ENCODE results near the gene TTC7B. TPM values are rescaled to one million over a fixed set of nuclear protein-coding genes. Genes with fewer than 3 reads are reported as not detected.
A peak's percentile ranks its signal among the peaks of the same experiment; 100 is the strongest.

Gene TTC7B
- total and polyA plus RNA-seq, 7 donors = 5.5 to 70.9 (median 46.8) TPM

GRCh38 chr14:90805662-90806540 lies 10.3 kb downstream of the TTC7B start:
- TF ChIP-seq CTCF (IDR thresholded peaks at IDR 0.05) = no peak
- TF ChIP-seq POLR2AphosphoS5 (IDR thresholded peaks at IDR 0.05) = no peak
- no peak for TF ChIP-seq POLR2A (IDR thresholded peaks at IDR 0.05)
- TF ChIP-seq EP300 (IDR thresholded peaks at IDR 0.05) = no peak
- intact Hi-C loops (cut with DNase I) = no loop called here

GRCh38 chr14:90805084-90805391 lies 11.2 kb downstream of the TTC7B start:
- Histone ChIP-seq H3K4me1 (peaks cover 0 to 47% (median 35%) of the 10 kb centered on the region in 4 donors), H3K4me3 (no peak overlapping the region), H3K27me3 (no peaks in the 10 kb centered on the region), H3K9me3 (no peaks in the 10 kb centered on the region), H3K36me3 (no peaks in the 10 kb centered on the region), H3K27ac (no peak overlapping the region)
- TF ChIP-seq CTCF (IDR thresholded peaks at IDR 0.05) = no peak
- no peak for TF ChIP-seq POLR2A (IDR thresholded peaks at IDR 0.05)
- no peak for DNase-seq
- intact Hi-C loops (cut with DNase I) = no loop called here
- 91 to 94% methylated on average over 13 of the region's 13 CpGs for WGBS, 2 donors

More at GRCh38 chr14:90805662-90806540, 10.3 kb downstream of the TTC7B start:
- Histone ChIP-seq H3K9me3 (no peaks in the 10 kb centered on the region), H3K4me1 (peaks cover 0 to 50% (median 35%) of the 10 kb centered on the region in 4 donors), H3K27me3 (no peaks in the 10 kb centered on the region), H3K4me3 (no peak overlapping the region), H3K27ac (peak overlapping the region in 1 of 4 donors; percentile 68), H3K36me3 (no peaks in the 10 kb centered on the region)
- 79 to 86% methylated on average over 21 of the region's 21 CpGs for WGBS, 2 donors
- DNase-seq = no peak

- Histone ChIP-seq H3K4me1 (peaks cover 0 to 42% (median 35%) of the 10 kb centered on the region in 4 donors), H3K27ac (peak overlapping the region in 1 of 4 donors; percentile 36)
Observed at GRCh38 chr14:90804292-90805083, 11.7 kb downstream of the TTC7B start.

GRCh38 chr14:90803249-90803648 lies 13.0 kb downstream of the TTC7B start:
- no peaks in the 10 kb centered on the region for H3K27me3 ChIP-seq
- DNase-seq = no peak
- TF ChIP-seq POLR2AphosphoS5 (IDR thresholded peaks at IDR 0.05) (no peak), CTCF (IDR thresholded peaks at IDR 0.05) (no peak), EP300 (IDR thresholded peaks at IDR 0.05) (no peak), POLR2A (IDR thresholded peaks at IDR 0.05) (no peak)
- no peaks in the 10 kb centered on the region for H3K36me3 ChIP-seq
- H3K27ac ChIP-seq = peak overlapping the region in 1 of 4 donors; percentile 36
- H3K4me1 ChIP-seq = peaks cover 0 to 32% (median 25%) of the 10 kb centered on the region in 4 donors
- no peak overlapping the region for H3K4me3 ChIP-seq
- H3K9me3 ChIP-seq = no peaks in the 10 kb centered on the region
- WGBS, 2 donors = 84 to 93% methylated on average over 2 of the region's 2 CpGs
- intact Hi-C loops (cut with DNase I) = no loop called here

More at GRCh38 chr14:90804292-90805083, 11.7 kb downstream of the TTC7B start:
- Histone ChIP-seq H3K27me3 (no peaks in the 10 kb centered on the region), H3K4me3 (no peak overlapping the region), H3K9me3 (no peaks in the 10 kb centered on the region), H3K36me3 (no peaks in the 10 kb centered on the region)
- DNase-seq = no peak
- WGBS, 2 donors = 91% methylated on average over 18 of the region's 18 CpGs
- no peak for TF ChIP-seq EP300 (IDR thresholded peaks at IDR 0.05)
- no peak for TF ChIP-seq CTCF (IDR thresholded peaks at IDR 0.05)
- no peak for TF ChIP-seq POLR2A (IDR thresholded peaks at IDR 0.05)
- no peak for TF ChIP-seq POLR2AphosphoS5 (IDR thresholded peaks at IDR 0.05)
- intact Hi-C loops (cut with DNase I) = no loop called here
